ENCODE measurements around the gene TMEM178B.

DNA sequence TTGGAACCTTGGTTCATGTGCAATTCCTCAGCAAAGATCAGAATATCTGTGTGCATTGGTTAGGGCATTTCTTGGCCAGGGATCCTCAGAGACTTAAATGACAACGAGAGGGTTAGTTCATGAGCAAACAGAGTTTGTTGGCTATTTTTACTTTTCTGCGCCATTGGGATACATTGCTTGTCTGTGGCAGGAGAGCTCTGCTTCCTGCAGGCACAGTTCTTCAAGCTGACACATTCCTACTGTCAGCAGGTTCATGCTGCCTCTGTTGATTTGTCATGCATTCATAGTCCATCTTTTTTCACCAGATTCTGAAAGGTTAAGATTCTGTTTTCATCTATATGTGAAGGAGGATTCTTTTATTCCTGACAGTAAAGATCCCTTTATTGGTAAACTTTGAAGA lies 139.4 kb downstream of the TMEM178B start:
- no peak for TF ChIP-seq RAD21 (IDR thresholded peaks at IDR 0.05; ENCODE audit: insufficient read depth, low read depth, low read length)
- TF ChIP-seq, protein P1, sequence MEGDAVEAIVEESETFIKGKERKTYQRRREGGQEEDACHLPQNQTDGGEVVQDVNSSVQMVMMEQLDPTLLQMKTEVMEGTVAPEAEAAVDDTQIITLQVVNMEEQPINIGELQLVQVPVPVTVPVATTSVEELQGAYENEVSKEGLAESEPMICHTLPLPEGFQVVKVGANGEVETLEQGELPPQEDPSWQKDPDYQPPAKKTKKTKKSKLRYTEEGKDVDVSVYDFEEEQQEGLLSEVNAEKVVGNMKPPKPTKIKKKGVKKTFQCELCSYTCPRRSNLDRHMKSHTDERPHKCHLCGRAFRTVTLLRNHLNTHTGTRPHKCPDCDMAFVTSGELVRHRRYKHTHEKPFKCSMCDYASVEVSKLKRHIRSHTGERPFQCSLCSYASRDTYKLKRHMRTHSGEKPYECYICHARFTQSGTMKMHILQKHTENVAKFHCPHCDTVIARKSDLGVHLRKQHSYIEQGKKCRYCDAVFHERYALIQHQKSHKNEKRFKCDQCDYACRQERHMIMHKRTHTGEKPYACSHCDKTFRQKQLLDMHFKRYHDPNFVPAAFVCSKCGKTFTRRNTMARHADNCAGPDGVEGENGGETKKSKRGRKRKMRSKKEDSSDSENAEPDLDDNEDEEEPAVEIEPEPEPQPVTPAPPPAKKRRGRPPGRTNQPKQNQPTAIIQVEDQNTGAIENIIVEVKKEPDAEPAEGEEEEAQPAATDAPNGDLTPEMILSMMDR (IDR thresholded peaks at IDR 0.05 in 2 of 3, conservative IDR thresholded peaks at IDR 0.05 in 1 of 3; ENCODE audit: control insufficient read depth in 2 of 3, extremely low read depth in 1 of 3, insufficient read depth in 1 of 3, low read depth in 3 of 3, low read length in 3 of 3), result no peak
- TF ChIP-seq SP1 (IDR thresholded peaks at IDR 0.05; ENCODE audit: low read depth, low read length), result no peak
- TF ChIP-seq CBFB (IDR thresholded peaks at IDR 0.05; ENCODE audit: low read depth), result no peak
- no peak for TF ChIP-seq MXI1 (IDR thresholded peaks at IDR 0.05; ENCODE audit: low read depth, low read length)
- no peak for TF ChIP-seq NR2C2 (IDR thresholded peaks at IDR 0.05; ENCODE audit: borderline replicate concordance, control insufficient read depth, insufficient read length, low read depth)
- TF ChIP-seq, protein P2, sequence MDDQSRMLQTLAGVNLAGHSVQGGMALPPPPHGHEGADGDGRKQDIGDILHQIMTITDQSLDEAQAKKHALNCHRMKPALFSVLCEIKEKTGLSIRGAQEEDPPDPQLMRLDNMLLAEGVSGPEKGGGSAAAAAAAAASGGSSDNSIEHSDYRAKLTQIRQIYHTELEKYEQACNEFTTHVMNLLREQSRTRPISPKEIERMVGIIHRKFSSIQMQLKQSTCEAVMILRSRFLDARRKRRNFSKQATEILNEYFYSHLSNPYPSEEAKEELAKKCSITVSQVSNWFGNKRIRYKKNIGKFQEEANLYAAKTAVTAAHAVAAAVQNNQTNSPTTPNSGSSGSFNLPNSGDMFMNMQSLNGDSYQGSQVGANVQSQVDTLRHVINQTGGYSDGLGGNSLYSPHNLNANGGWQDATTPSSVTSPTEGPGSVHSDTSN (IDR thresholded peaks at IDR 0.05; ENCODE audit: insufficient replicate concordance, low read depth, low read length), result no peak
- TF ChIP-seq, protein P3, sequence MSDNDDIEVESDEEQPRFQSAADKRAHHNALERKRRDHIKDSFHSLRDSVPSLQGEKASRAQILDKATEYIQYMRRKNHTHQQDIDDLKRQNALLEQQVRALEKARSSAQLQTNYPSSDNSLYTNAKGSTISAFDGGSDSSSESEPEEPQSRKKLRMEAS (IDR thresholded peaks at IDR 0.05; ENCODE audit: low read depth, low read length), result no peak
- no peak for TF ChIP-seq ATF7 (IDR thresholded peaks at IDR 0.05; ENCODE audit: low read depth)

All from GM12878 (cell line).